Astrocyte of the spinal cord (primary cell): ENCODE measurements around the gene FMN2.

Experiments used
- DNase-seq: peaks from one replicate; pipeline ENCODE4 v3.0.0; 2011; ENCODE audit warnings: low read depth, low spot score
- H3K4me3 ChIP-seq: 2 replicates; pipeline ENCODE4 v1.5.1; 2011; ENCODE audit warnings: low read depth, mild to moderate bottlenecking, low read length, moderate library complexity
- CTCF ChIP-seq: IDR thresholded peaks from 2 replicates; pipeline ENCODE4 v1.5.1; 2012; ENCODE audit warnings: low read depth, mild to moderate bottlenecking, low read length, inconsistent platforms
- in situ Hi-C: cut with HindIII; loops from 2 replicates; pipeline ENCODE4 v1.10.0; 2017; ENCODE audit warnings: low sequenced_read_pairs

The FMN2 gene

DNA sequence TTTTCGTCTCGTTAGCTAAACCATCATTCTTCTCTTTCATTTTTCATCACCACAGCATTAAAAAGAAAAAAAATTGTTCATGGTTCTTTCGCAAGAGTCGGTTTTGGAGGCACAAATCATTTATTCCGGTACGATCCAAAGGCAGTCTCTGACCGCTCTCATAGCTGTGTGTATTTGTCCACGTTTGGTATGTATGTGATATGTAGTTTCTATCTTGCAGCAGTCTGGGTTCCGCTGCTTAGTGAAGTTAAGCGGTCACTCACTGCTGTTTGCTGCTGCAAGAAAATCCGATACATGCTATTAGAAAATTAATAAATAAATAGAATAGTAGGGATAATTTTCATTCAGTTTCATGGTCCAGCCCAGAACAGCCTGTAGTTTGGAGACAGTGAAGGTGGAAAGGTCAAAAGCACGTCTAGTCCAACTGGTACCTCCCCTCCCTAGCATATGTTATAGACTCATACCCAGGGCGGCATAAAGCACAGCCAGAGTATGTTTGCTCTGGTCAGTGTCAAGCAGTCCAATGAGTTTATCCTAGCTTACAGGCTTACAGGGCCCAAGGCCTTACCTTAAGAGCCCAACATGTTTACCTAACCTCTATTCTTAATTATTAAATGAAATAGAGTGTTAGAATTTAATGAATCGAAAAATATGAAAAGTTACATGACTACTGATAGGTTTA lies 2.5 kb downstream of the FMN2 start:
- in situ Hi-C loops = no loop called here
- H3K4me3 ChIP-seq = peak overlapping the region; percentile 66
- peak; percentile 27 for DNase-seq
- TF ChIP-seq CTCF = no peak

DNA sequence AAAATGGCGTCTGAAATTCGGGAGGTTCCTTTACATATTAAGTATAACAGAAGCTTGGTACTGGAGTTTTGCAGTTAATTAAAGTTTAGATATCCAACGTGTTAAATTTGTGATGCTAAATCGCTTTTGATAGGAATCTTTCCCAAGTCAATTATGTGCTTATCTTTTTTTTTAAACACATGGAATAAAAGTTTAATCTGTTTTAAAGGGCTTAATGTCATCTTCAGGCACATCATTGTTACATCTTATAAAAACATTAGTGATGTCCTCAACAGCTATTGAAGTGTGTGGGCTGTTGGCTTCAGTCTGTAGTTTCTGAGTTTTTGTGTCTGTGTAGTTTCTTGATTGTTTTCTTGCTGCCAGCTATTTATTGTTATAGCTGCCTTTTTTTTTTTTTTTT lies 5.3 kb downstream of the FMN2 start:
- in situ Hi-C loops = no loop called here
- no peak overlapping the region for H3K4me3 ChIP-seq
- no peak for TF ChIP-seq CTCF
- DNase-seq = no peak

DNA sequence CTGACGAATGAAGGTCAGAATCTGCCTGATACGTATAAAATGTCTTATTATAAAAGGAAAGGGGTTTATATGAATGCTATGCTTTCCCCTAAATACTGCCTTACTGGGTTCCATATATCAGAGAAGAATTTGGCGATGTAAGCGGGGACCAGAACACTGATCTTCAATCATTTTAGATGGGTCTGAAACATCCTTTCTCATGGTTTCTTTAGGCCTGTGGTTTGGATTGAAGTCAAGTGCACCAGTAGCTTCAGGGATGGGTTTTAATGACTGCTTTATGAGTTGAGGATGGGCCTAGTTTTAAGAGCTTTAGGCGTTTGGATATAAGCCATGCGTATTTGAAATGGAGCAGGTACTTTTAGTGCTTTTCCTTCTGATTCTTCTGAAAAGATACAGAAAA lies 6.9 kb downstream of the FMN2 start:
- no peak overlapping the region for H3K4me3 ChIP-seq
- TF ChIP-seq CTCF = no peak
- DNase-seq = no peak
- in situ Hi-C loops = no loop called here

DNA sequence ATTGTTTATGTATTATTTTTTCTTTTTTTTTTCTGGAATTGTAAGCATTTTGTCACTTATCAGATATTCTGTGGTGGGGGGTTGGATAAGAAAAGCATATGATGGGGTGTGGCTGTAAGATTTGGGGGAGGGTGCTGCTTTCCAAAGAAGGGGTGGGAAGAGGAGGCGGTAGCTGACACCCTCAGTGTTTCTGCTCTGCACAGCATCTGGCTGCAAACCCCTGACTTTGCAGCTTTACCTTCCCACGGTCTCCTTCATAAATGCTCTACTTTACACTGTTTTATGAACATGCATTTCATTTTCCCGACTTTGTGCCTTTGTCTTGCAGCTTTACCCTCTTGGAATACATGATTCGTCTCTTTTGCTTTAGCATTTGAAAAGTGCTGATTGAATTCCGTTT lies 7.6 kb downstream of the FMN2 start:
- in situ Hi-C loops = no loop called here
- no peak overlapping the region for H3K4me3 ChIP-seq
- no peak for DNase-seq
- TF ChIP-seq CTCF = no peak

DNA sequence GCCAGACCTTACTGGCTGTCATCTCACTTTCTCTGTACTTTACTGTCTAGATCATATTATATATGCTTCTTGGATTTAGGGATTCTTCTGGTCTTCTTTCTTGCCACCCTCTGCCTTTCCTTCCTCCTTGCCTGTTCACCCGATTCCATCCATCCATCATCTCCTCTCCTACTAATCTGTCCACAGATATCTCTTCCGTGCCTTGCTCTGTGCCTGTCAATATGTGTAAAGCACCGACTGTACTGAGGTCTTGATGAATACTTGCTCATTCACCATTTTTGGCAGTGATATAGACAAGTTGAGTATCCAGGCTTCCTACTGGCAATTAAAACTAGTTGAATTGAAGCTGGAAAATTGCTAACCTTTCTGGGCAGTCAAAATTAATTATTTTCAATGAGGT lies 8.1 kb downstream of the FMN2 start:
- no peak for DNase-seq
- in situ Hi-C loops = no loop called here
- no peak for TF ChIP-seq CTCF
- H3K4me3 ChIP-seq = no peak overlapping the region

GRCh38 chr1:240100371-240100934 lies 8.8 kb downstream of the FMN2 start:
- no peak for TF ChIP-seq CTCF
- peak; percentile 55 for DNase-seq
- in situ Hi-C loops = no loop called here
- H3K4me3 ChIP-seq = no peak overlapping the region
